GM12875 (cell line): Measurements from ENCODE around the gene FREY1.

Experiments
- H3K4me3 ChIP-seq: one replicate; pipeline ENCODE4 v1.5.1; 2011; ENCODE audit warnings: low read depth, low read length, control low read depth
- TF ChIP-seq, protein P1 (sequence below): IDR thresholded peaks from 2 replicates; pipeline ENCODE4 v1.5.1; 2011; ENCODE audit warnings: low read depth, mild to moderate bottlenecking, control low read depth, inconsistent platforms, low read length, moderate library complexity, borderline replicate concordance; ENCODE audit not compliant: insufficient read depth

FREY1 gene

DNA sequence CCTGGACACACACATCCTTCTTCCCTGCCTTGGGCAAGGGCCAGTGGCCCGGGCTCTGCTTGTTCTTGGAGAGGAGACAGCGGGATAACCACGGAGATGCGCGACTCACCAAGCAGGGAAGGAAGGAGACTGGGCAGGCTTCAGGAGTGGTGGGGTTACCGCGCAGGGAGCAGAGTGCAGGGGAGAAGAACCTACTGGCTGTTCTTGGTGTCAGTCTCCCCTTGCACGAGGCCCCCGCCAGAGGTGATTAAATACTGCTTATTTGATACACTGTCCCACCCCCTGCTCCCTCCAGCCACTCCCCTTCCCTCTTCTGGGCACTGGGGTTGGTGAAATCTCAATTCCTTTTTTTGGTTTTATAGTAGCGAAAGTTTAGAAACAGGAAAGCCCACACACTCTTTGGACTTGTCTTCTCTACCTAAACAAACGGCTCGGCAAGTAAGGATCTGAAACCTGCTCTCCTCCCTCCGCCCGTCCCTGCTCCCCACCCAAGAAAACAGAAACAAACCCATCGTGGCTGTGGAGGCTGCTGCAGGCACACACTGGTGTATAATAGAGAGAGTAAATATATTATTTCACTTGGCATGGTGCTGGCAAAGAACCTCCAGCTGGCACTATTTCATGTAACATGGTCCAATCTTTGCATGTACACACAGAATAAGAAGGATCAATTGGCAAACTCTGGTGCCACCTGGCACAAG, 26.2 kb upstream of the FREY1 start:
- H3K4me3 ChIP-seq = peak overlapping the region; percentile 24
- TF ChIP-seq, protein P1, sequence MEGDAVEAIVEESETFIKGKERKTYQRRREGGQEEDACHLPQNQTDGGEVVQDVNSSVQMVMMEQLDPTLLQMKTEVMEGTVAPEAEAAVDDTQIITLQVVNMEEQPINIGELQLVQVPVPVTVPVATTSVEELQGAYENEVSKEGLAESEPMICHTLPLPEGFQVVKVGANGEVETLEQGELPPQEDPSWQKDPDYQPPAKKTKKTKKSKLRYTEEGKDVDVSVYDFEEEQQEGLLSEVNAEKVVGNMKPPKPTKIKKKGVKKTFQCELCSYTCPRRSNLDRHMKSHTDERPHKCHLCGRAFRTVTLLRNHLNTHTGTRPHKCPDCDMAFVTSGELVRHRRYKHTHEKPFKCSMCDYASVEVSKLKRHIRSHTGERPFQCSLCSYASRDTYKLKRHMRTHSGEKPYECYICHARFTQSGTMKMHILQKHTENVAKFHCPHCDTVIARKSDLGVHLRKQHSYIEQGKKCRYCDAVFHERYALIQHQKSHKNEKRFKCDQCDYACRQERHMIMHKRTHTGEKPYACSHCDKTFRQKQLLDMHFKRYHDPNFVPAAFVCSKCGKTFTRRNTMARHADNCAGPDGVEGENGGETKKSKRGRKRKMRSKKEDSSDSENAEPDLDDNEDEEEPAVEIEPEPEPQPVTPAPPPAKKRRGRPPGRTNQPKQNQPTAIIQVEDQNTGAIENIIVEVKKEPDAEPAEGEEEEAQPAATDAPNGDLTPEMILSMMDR = no peak

DNA sequence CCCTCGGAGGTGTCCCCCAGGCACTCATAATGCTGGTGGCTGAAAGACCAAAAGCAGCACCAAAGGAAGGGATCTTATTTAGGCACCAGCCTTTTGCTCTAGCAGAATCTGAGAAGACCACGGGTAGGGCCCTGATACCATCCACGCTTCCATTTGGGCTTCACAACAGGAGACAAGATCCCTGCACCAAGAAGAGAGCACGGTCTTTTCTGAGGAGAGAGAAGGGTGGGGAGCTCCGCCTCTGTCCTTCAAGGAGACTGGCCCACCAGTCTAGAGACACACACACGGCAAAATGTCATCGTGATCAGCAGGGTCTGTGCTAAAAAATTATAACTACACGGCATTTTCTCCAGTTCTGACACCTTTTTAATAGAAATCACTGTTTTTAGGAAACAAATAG, 25.1 kb upstream of the FREY1 start:
- TF ChIP-seq, protein P1 = no peak
- H3K4me3 ChIP-seq = no peak overlapping the region

DNA sequence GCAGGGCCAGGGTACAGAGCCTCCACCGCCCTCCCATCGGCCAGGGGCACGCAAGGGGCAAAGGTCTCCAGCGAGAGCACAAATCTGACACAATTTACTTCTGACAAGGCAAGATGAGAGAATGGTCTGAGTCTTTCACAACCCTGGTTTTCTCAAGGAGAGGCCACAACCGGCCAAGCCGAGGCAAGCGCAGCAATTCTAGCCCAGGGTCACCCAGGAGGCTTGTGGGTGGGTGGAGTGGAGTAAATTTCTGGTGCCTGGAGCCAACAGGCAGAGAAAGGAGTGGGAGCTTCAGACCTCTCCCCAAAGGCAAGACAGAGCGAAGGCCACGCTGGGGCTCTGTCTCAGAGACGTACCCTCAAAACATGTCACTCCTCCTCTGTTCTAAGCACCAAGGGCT, 24.7 kb upstream of the FREY1 start:
- H3K4me3 ChIP-seq = no peak overlapping the region
- TF ChIP-seq, protein P1 = no peak

DNA sequence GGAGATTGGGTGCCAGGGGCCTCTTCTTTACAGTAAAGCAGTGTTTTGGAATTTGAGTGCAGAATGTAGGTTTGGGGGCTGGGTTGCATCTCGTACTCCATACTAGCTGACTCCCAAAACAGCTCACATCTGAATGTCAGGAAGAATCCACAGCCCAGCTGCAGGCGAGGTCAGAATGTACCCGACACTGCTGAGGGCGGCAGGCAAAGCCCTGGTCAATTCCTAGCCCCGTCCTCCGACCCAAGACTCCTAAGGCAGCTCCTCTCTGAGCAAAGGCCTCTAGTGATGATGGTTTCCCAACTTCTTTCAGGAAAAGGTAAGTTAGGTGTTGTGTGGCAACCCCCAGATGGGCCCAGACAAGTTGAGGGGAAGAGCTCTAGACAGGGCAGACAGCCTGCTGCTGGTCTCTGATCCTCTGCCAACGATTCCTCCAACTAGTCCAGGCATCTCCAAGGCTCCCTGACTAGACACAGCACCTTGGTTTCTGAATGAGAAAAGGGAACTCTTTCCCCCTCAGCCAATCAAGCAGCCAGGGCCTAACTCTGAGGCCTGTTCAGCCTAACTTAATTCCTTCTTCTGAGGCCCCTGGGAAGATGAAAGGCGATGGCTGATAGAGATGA, 24.0 kb upstream of the FREY1 start:
- no peak overlapping the region for H3K4me3 ChIP-seq
- TF ChIP-seq, protein P1 = no peak

DNA sequence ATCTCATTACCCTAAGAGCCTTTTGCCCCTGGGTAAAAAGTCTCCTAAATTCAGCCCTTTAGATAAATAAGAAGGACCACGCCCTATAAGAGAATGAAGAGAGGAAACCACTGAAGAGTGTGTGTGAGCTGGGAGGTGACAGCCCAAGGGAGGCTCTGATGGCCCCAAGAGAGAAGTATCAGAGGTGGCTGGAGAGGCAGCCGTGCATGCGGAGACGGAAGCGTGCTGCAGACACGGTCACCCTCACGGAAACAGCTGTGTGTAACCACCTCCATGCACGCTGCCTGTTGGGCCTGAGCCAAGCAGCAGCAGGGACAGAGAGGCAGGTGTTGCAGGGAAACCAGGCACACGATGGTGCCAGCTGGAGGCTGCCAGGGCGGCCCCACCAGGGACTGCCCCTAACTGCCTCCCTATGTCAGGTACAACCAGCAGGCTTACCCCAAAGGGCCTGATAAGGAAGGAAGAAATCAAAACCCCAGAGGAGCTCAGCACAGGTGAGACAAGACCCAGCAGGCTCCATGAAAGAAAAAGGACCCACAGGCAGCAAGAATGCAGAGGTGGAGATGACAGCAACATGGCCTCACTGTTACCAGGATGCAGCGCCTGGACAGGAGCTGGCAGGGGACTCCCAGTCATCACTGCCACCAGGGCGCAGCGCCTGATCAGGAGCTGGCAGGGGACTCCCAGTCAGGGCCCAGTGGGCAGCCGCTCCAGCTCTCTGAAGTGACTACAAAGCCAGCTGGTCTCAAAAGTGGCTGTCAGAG, 23.1 kb upstream of the FREY1 start:
- H3K4me3 ChIP-seq = peak overlapping the region; percentile 35
- TF ChIP-seq, protein P1 = no peak

DNA sequence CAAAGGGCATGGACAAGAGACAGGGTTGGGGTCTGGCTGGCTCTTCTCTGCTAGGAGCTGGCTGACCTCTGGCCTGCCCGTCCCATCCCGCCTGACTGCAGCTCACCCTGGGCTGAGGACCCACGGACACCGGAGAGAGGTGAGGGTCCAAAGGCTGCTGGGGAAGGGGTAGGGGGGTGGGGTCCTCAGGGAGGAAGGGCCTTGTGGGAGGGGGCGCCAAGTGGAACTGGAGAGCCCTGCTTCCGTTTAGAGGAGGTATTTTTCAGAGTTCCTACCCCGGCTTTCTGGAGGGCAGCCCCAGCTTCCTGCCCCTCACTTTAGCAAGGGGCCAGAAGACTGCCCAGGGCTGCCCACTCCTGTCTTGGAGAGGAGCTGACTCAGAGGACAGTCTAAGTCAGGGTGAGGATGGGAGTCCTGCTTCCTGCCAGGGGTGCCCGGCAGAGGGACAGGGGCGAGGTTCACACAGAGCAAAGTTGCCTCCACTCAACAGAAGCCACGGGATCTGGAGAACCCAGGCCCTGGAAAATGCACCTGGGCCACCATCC, 22.5 kb upstream of the FREY1 start:
- peak overlapping the region; percentile 35 for H3K4me3 ChIP-seq
- TF ChIP-seq, protein P1 = no peak
